CD4-positive, CD25-positive, alpha-beta regulatory T cell (primary cell): Measurements from ENCODE around the gene TLR7. TPM values are rescaled to one million over a fixed set of nuclear protein-coding genes. Genes with fewer than 3 reads are reported as not detected.

ENCODE experiments used
- ATAC-seq, 2 donors: fragments of 150-1000 bp; cut with Tn5 transposase; one replicate each; pipeline ENCODE4 v1.10.0; 2021; ENCODE audit warnings: low read depth in 2 of 2, moderate number of reproducible peaks in 2 of 2, moderate library complexity in 1 of 2
- DNase-seq, 3 donors: peaks; one replicate each; pipeline versions ENCODE4 v3.0.0 to v3.0.0-alpha.2; 2012 to 2022; ENCODE audit warnings: mixed read lengths in 1 of 3
- H3K27ac ChIP-seq: one replicate; pipeline ENCODE4 v1.7.0; 2013; ENCODE audit warnings: mild to moderate bottlenecking, low read length; ENCODE audit not compliant: insufficient read depth, poor library complexity, severe bottlenecking
- H3K27me3 ChIP-seq: one replicate; pipeline ENCODE4 v1.7.0; 2013; ENCODE audit warnings: low read length; ENCODE audit not compliant: control insufficient read depth, insufficient read depth
- H3K36me3 ChIP-seq: one replicate; pipeline ENCODE4 v1.7.0; 2013; ENCODE audit warnings: mild to moderate bottlenecking, low read length, moderate library complexity; ENCODE audit not compliant: control insufficient read depth, insufficient read depth
- H3K4me1 ChIP-seq: 2 replicates; pipeline ENCODE4 v1.7.0; 2013; ENCODE audit warnings: mild to moderate bottlenecking, low read length; ENCODE audit not compliant: insufficient read depth, control insufficient read depth, poor library complexity, severe bottlenecking
- H3K4me3 ChIP-seq: one replicate; pipeline ENCODE4 v1.7.0; 2013; ENCODE audit warnings: low read depth, mild to moderate bottlenecking, low read length, moderate library complexity
- H3K9me3 ChIP-seq, 2 experiments: 1 replicate in 1 of 2; 2 replicates in 1 of 2; pipeline ENCODE4 v1.7.0; 2013; ENCODE audit warnings: low read length in 2 of 2, mild to moderate bottlenecking in 1 of 2, moderate library complexity in 1 of 2; ENCODE audit not compliant: control insufficient read depth in 2 of 2
- H3K27ac Mint-ChIP-seq, 3 donors: one replicate each; pipeline ENCODE4 v1.8.0; 2020 to 2022; ENCODE audit warnings: mild to moderate bottlenecking in 3 of 3, mixed read lengths in 3 of 3, moderate library complexity in 2 of 3
- H3K27me3 Mint-ChIP-seq: one replicate; pipeline ENCODE4 v1.8.0; 2022; ENCODE audit warnings: mild to moderate bottlenecking, mixed read lengths
- H3K36me3 Mint-ChIP-seq: one replicate; pipeline ENCODE4 v1.8.0; 2020; ENCODE audit warnings: mixed read lengths
- H3K4me1 Mint-ChIP-seq, 4 donors: one replicate each; pipeline ENCODE4 v1.8.0; 2020 to 2022; ENCODE audit warnings: mixed read lengths in 4 of 4, mild to moderate bottlenecking in 1 of 4
- H3K4me3 Mint-ChIP-seq, 4 donors: one replicate each; pipeline ENCODE4 v1.8.0; 2020 to 2022; ENCODE audit warnings: mild to moderate bottlenecking in 4 of 4, mixed read lengths in 4 of 4, moderate library complexity in 3 of 4
- H3K9me3 Mint-ChIP-seq, 7 donors: one replicate each; pipeline ENCODE4 v1.8.0; 2020 to 2022; ENCODE audit warnings: mixed read lengths in 7 of 7, mild to moderate bottlenecking in 3 of 7, moderate library complexity in 2 of 7
- polyA plus RNA-seq, 4 donors: library from polyadenylated mRNA; unstranded; fragments of 300-500 nt; fragmentation: Illumina TruSeq; gene quantifications; one replicate each; pipeline ENCODE4 v1.2.3, GENCODE V29; 2021
- total RNA-seq: library from RNA; stranded (reverse); gene quantifications from one replicate; pipeline ENCODE4 v1.2.3, GENCODE V29; 2022

Gene TLR7
- total and polyA plus RNA-seq, 5 donors from 2014 or later = 0.02 to 0.15 TPM; not detected in 3

GRCh38 chrX:12877386-12877785 lies 10.5 kb downstream of the TLR7 start:
- H3K27ac Mint-ChIP-seq = no peak overlapping the region
- H3K9me3 Mint-ChIP-seq = peaks cover 0 to 6% (median 0%) of the 10 kb centered on the region in 7 donors
- no peaks in the 10 kb centered on the region for H3K9me3 ChIP-seq
- no peaks in the 10 kb centered on the region for H3K4me1 Mint-ChIP-seq
- no peak overlapping the region for H3K27ac ChIP-seq
- no peak overlapping the region for H3K4me3 ChIP-seq
- H3K27me3 Mint-ChIP-seq = peaks cover 14% of the 10 kb centered on the region
- no peaks in the 10 kb centered on the region for H3K36me3 Mint-ChIP-seq
- no peak overlapping the region for H3K4me3 Mint-ChIP-seq
- H3K27me3 ChIP-seq = no peaks in the 10 kb centered on the region
- ATAC-seq = no peak
- DNase-seq = no peak
- no peaks in the 10 kb centered on the region for H3K4me1 ChIP-seq
- no peaks in the 10 kb centered on the region for H3K36me3 ChIP-seq

- Mint-ChIP-seq H3K9me3 (peaks cover 0 to 8% (median 0%) of the 10 kb centered on the region in 7 donors), H3K4me3 (no peak overlapping the region), H3K27ac (no peak overlapping the region), H3K36me3 (no peaks in the 10 kb centered on the region), H3K4me1 (no peaks in the 10 kb centered on the region), H3K27me3 (peaks cover 19% of the 10 kb centered on the region)
- Histone ChIP-seq H3K4me1 (no peaks in the 10 kb centered on the region), H3K27me3 (no peaks in the 10 kb centered on the region), H3K27ac (no peak overlapping the region), H3K36me3 (no peaks in the 10 kb centered on the region), H3K4me3 (no peak overlapping the region), H3K9me3 (no peaks in the 10 kb centered on the region)
- DNase-seq (no peak), ATAC-seq (no peak)
These were observed 11.7 kb downstream of the TLR7 start for GRCh38 chrX:12878536-12878935.

DNA sequence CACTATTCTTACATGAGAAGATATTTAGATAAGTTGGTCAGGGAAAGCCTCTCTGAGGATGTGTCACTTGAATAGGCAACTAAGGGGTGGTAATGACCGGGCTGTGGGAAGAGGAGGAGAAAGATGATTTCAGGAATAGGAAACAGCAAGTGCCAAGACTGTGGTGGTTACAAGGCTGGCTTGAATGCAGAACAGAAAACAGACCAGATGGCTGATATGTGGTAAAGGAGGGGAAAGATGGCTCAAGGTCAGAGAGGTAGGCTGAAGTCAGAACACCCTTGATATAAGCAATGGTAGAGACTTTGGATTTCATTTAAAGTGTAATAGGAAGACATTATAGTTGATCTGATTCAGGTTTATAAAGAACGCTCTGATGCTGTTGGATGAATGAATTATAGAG lies 15.0 kb downstream of the TLR7 start:
- no peaks in the 10 kb centered on the region for H3K4me1 Mint-ChIP-seq
- H3K9me3 Mint-ChIP-seq = peaks cover 0 to 7% (median 0%) of the 10 kb centered on the region in 7 donors
- Histone ChIP-seq H3K36me3 (no peaks in the 10 kb centered on the region), H3K4me3 (no peak overlapping the region), H3K4me1 (no peaks in the 10 kb centered on the region), H3K27ac (no peak overlapping the region), H3K27me3 (no peaks in the 10 kb centered on the region), H3K9me3 (no peaks in the 10 kb centered on the region)
- H3K27me3 Mint-ChIP-seq = peaks cover 20% of the 10 kb centered on the region
- DNase-seq (no peak), ATAC-seq (no peak)
- no peak overlapping the region for H3K27ac Mint-ChIP-seq
- no peak overlapping the region for H3K4me3 Mint-ChIP-seq
- H3K36me3 Mint-ChIP-seq = no peaks in the 10 kb centered on the region

DNA sequence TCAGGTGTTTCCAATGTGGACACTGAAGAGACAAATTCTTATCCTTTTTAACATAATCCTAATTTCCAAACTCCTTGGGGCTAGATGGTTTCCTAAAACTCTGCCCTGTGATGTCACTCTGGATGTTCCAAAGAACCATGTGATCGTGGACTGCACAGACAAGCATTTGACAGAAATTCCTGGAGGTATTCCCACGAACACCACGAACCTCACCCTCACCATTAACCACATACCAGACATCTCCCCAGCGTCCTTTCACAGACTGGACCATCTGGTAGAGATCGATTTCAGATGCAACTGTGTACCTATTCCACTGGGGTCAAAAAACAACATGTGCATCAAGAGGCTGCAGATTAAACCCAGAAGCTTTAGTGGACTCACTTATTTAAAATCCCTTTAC lies 18.6 kb downstream of the TLR7 start:
- no peak overlapping the region for H3K27ac ChIP-seq
- Mint-ChIP-seq H3K27ac (no peak overlapping the region), H3K4me1 (peaks cover 0 to under 1% (median 0%) of the 10 kb centered on the region in 4 donors), H3K4me3 (no peak overlapping the region), H3K36me3 (no peaks in the 10 kb centered on the region), H3K9me3 (peaks cover 0 to 5% (median 0%) of the 10 kb centered on the region in 7 donors), H3K27me3 (peaks cover 15% of the 10 kb centered on the region)
- H3K9me3 ChIP-seq = no peaks in the 10 kb centered on the region
- H3K36me3 ChIP-seq = no peaks in the 10 kb centered on the region
- H3K4me3 ChIP-seq = no peak overlapping the region
- no peak for ATAC-seq
- DNase-seq = no peak
- H3K27me3 ChIP-seq = no peaks in the 10 kb centered on the region
- no peaks in the 10 kb centered on the region for H3K4me1 ChIP-seq

GRCh38 chrX:12886545-12886944 lies 19.7 kb downstream of the TLR7 start:
- H3K27ac ChIP-seq = no peak overlapping the region
- H3K4me3 Mint-ChIP-seq = no peak overlapping the region

GRCh38 chrX:12887141-12887540 lies 20.3 kb downstream of the TLR7 start:
- peaks cover 0 to 7% (median 0%) of the 10 kb centered on the region in 7 donors for H3K9me3 Mint-ChIP-seq
- no peaks in the 10 kb centered on the region for H3K36me3 ChIP-seq
- DNase-seq (no peak), ATAC-seq (no peak)
- no peak overlapping the region for H3K27ac ChIP-seq
- no peaks in the 10 kb centered on the region for H3K4me1 ChIP-seq
- H3K27me3 Mint-ChIP-seq = peaks cover 12% of the 10 kb centered on the region
- no peak overlapping the region for H3K27ac Mint-ChIP-seq
- no peaks in the 10 kb centered on the region for H3K36me3 Mint-ChIP-seq
- H3K4me3 ChIP-seq = no peak overlapping the region
- H3K9me3 ChIP-seq = no peaks in the 10 kb centered on the region
- peaks cover 0 to 5% (median 0%) of the 10 kb centered on the region in 4 donors for H3K4me1 Mint-ChIP-seq
- no peak overlapping the region for H3K4me3 Mint-ChIP-seq
- H3K27me3 ChIP-seq = no peaks in the 10 kb centered on the region

More at GRCh38 chrX:12886545-12886944, 19.7 kb downstream of the TLR7 start:
- no peaks in the 10 kb centered on the region for H3K9me3 ChIP-seq
- DNase-seq (no peak), ATAC-seq (no peak)
- H3K36me3 ChIP-seq = no peaks in the 10 kb centered on the region
- peaks cover 0 to 3% (median 0%) of the 10 kb centered on the region in 4 donors for H3K4me1 Mint-ChIP-seq
- H3K9me3 Mint-ChIP-seq = peaks cover 0 to 8% (median 0%) of the 10 kb centered on the region in 7 donors
- no peak overlapping the region for H3K27ac Mint-ChIP-seq
- no peaks in the 10 kb centered on the region for H3K36me3 Mint-ChIP-seq
- H3K27me3 Mint-ChIP-seq = peaks cover 15% of the 10 kb centered on the region
- no peaks in the 10 kb centered on the region for H3K27me3 ChIP-seq
- no peak overlapping the region for H3K4me3 ChIP-seq
- H3K4me1 ChIP-seq = no peaks in the 10 kb centered on the region

DNA sequence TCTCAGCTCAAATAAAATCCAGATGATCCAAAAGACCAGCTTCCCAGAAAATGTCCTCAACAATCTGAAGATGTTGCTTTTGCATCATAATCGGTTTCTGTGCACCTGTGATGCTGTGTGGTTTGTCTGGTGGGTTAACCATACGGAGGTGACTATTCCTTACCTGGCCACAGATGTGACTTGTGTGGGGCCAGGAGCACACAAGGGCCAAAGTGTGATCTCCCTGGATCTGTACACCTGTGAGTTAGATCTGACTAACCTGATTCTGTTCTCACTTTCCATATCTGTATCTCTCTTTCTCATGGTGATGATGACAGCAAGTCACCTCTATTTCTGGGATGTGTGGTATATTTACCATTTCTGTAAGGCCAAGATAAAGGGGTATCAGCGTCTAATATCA lies 20.9 kb downstream of the TLR7 start:
- Histone ChIP-seq H3K27me3 (no peaks in the 10 kb centered on the region), H3K27ac (no peak overlapping the region), H3K4me3 (no peak overlapping the region), H3K4me1 (no peaks in the 10 kb centered on the region), H3K9me3 (no peaks in the 10 kb centered on the region), H3K36me3 (no peaks in the 10 kb centered on the region)
- DNase-seq = no peak
- ATAC-seq = no peak
- Mint-ChIP-seq H3K27me3 (peaks cover 10% of the 10 kb centered on the region), H3K9me3 (peaks cover 0 to 7% (median 0%) of the 10 kb centered on the region in 7 donors), H3K4me3 (no peak overlapping the region), H3K36me3 (no peaks in the 10 kb centered on the region), H3K4me1 (peaks cover 0 to 5% (median 0%) of the 10 kb centered on the region in 4 donors), H3K27ac (no peak overlapping the region)

- H3K4me1 ChIP-seq = no peaks in the 10 kb centered on the region
- H3K27me3 Mint-ChIP-seq = peaks cover 5% of the 10 kb centered on the region
- no peak overlapping the region for H3K4me3 ChIP-seq
- H3K4me1 Mint-ChIP-seq = peaks cover 0 to 8% (median 3%) of the 10 kb centered on the region in 4 donors
- peaks cover 0 to 4% (median 0%) of the 10 kb centered on the region in 7 donors for H3K9me3 Mint-ChIP-seq
- H3K4me3 Mint-ChIP-seq = no peak overlapping the region
- H3K9me3 ChIP-seq = no peaks in the 10 kb centered on the region
- H3K36me3 ChIP-seq = no peaks in the 10 kb centered on the region
- no peaks in the 10 kb centered on the region for H3K36me3 Mint-ChIP-seq
- no peak overlapping the region for H3K27ac Mint-ChIP-seq
- no peak for ATAC-seq
- H3K27me3 ChIP-seq = no peaks in the 10 kb centered on the region
- peak in 1 of 3 donors; percentile 18 for DNase-seq
- no peak overlapping the region for H3K27ac ChIP-seq
These were observed 23.6 kb downstream of the TLR7 start for GRCh38 chrX:12890467-12890866.
